HPDE6-E6E7 (cell line): ENCODE results near the gene PTPN14.

Experiments
- DNase-seq: peaks from one replicate; pipeline ENCODE4 v3.0.0; 2011; ENCODE audit warnings: missing footprints; ENCODE audit errors: extremely low spot score

Gene PTPN14

DNA sequence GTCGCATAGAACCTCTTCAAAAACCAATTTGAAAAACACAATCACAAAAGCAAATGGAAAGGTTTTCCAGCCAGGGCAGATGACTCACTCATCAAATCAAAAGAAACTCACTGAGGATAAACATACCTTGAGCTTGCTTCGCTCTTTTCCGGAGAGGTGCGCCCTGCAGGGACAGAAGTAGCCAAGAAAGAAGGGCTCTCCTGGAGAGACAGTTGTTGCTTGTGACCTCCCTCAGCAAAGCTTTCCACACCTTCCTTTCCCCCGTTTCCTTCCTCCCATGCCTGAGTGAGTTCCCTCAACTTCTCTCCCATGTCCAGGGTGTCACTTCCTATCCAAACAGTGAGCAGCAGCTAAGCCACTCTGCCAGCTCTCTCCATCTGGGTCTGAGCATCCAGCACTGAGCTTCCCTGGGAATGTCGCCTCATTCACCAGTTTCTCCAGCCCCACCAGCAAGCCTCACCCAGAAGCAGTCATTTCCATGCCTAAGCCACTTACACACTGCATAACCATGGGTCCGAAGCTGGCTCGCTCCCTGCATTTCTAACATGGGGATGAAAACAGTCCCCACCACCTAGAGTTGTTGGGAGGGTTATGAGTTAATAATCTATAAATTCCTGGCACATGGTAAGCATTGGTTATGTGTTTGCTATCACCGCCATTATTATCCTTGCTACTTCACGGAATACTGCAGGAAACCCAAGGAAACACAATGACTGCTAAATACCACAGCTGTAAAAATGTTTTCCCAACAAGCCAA is 75.0 kb downstream of the PTPN14 start:
- DNase-seq, result no peak

DNA sequence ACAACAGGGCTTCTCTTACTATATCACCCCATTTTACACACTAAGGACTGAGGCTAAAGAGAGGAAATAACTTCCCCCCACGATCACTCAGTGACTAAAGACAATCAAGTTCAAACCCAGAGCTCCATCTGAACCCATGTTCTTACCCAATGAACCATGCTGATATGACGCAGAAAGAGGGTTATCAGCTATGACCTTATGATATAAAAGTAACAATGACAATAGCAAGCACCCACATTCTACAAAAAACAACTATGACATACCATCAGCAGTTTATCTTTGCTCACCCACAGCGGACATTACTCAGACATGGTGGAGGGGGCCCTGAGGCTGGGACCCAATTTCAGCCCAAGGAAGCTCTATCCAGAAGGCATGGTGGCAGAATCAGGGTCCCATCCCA is 75.7 kb downstream of the PTPN14 start:
- no peak for DNase-seq

DNA sequence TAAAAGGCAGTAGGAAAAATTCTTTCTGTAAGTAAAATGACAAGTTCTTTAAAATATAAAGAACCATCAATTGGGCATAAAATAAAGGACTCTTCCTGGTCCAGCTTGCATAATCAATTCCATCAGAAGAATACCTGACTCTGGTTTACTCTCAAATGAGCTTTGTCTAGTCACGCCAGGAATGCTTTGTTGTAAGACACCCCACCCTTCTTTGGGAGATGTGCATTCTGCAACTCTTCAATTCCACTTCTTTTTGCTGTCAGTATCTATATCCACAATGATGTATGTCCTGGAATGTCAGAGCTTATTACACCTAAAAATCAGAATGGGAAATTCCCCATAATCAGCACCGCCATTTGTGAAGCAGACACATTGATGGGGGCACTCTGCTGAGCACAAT is 76.1 kb downstream of the PTPN14 start:
- no peak for DNase-seq

DNA sequence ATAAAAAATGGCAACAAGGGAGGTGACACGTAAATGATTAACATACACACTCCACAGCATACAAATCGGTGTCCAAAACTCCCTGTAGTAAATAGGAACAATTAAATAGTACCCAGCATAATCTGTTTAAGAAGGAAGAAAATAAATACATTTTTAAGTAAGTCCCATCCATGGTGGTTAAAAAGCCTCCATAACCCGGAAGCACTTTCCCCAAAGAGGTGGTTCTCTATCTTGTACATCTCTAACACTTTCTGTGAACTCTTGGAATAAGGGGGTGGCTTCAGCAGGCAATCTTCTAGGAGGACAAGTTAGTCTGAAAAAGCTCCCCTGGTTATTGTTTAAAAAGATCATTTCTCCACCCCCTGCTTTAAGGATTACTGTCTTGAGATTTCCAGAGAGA is 76.9 kb downstream of the PTPN14 start:
- no peak for DNase-seq

DNA sequence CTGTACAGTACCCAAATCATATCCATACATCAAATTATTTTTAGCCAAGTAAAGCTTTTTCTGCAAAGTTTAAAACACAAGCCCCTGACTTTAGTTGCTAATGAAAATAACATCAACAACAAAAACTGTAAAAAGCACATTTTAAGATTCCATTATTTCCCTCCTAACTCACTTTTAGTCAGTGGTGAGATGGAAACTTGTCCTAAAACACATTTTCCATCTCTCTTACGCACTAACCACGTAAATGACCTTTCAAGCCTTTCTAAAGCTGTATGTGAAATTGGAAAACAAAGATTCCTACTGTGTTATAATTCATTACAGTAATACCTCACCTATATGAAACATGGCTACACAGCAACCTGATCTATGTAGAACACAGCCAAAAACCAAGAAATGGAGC is 77.5 kb downstream of the PTPN14 start:
- DNase-seq, result no peak

DNA sequence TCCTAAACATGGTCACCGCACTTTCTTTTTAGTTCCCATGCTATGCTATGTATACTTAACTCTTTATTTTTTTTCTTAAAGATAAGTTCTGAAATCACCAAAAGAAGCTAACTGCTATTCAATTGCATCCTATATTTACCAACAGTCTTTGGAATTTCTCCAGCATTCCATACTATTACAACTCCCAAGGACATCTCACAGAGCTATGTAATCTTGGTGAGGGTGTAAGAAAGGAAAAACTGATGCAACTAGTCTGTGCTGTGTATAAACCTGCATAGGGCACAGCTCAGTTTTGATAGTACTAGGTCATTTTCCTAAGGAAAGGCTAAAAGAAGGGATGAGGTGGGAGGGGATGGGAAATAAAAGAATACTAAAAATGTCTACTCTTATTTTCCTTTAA is 78.0 kb downstream of the PTPN14 start:
- no peak for DNase-seq

DNA sequence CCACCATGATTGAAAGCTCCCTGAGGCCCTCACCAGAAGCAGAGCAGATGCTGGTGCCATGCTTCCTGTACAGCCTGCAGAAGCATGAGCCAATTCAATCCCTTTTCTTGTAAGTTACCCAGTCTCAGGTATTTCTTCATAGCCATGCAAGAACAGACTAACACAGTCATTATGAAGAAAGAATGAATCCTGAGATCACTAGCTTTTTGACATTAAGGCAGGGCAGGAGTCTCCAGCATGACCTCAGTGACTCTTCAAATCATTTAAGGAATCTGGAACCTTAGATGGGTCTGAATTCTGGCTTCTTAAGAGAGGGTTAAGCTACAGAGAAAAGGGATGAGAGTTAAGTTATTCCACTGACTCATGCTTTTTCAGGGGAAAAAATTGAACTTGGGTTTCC is 79.0 kb downstream of the PTPN14 start:
- no peak for DNase-seq

DNA sequence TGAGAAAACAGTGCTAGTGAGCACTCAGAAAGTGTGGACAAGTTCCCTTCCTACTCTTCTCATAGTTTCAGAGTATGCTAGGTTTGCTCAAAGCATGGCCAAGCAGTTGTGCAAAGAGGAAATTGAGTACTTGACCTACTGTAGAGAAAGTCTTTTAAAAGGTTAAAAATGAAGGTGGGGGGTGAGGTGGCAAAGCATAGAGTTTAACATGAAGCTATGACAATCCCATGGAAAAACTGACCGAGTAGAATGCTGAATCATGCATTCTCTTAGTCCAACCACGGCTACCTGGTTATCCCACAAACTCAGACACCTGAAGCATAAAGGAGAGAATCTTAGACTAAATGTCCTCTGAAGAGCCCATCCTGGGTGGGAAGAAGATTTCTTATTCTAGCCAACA is 79.9 kb downstream of the PTPN14 start:
- DNase-seq, result no peak

DNA sequence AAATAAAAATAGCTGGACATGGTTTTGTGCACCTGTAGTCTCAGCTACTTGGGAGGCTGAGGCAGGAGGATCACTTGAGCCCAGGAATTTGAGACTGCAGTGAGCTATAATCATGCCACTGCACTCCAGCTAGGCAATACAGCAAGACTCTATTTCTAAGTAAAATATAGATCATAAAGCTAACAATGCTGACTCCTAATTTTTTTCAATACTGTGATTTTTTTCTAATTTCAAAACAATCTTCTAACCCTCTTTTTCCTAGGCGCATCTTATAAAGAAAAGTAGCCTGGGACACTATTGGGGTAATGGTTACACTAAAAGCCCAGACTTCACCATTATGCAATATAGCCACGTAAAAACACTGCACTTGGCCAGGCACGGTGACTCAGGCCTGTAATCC is 81.3 kb downstream of the PTPN14 start:
- no peak for DNase-seq

DNA sequence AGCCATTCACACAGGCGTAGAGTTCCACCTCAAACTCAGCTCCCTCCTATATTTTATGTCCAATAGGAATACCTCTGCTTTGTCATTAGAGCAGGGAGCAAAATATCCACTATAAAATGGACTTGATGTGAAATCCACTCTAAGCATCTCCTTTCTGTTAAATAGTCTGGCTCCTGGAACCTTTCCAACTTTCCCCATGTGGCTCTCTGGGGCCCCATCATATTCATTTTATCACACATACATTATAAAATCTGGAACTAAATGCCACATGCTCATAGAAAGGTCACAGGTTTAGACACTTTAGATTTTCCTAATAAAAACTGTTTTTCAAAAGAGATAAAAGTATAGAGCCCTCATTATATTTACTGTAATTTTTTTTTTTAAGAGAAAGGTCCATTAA is 82.1 kb downstream of the PTPN14 start:
- no peak for DNase-seq

DNA sequence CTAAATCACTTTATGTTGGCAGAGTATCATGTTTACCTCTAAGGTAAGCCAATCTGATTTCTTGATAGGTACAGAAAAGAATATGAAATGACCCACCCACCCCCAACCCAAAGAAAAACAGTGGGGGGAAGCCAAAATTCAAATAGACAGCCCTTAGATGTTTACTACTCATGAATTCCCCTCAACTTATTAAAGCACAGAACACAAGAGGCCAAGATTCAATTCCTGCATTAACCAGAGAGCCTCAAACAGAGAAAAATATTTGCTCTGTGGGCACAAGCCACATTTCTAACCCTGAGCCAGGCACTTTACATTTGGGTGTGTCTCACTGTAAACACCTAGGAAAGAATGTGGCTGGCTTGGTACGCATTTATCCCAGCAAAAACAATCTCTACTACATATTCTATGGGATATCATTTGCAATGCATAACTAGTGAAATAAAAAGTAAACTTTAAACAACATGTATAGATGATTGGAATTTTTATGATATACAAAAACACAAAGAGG is 84.3 kb downstream of the PTPN14 start:
- DNase-seq, result no peak

DNA sequence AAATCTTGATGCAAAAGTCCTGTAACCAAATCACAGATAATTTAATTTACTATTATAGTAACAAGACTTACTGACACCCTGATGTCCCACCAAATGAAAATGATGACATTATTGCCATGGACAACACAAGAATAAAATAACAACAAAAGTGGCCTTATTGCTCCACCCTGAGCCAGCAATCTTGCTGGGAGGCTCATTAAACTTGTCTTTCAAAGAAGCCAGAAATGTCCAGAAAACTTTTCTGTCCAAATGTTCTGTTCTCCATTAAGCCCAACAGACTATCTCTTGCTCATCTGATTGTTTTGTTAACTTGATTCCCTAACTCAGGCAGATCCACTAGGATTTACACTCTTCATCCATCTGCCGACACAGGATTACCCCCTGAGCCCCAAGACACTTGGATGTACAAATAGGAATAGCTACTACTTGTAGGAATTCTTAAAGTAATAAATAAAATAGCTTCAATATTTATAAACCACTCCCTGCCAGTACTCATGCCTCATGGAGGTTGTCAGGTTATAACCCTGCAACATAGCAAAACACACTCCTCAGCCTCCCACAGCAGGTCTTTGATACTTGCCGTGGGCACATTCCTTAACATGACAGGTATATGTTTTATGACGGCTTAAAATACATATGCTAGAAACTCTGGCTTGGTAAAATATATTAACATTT is 84.9 kb downstream of the PTPN14 start:
- DNase-seq, result no peak

DNA sequence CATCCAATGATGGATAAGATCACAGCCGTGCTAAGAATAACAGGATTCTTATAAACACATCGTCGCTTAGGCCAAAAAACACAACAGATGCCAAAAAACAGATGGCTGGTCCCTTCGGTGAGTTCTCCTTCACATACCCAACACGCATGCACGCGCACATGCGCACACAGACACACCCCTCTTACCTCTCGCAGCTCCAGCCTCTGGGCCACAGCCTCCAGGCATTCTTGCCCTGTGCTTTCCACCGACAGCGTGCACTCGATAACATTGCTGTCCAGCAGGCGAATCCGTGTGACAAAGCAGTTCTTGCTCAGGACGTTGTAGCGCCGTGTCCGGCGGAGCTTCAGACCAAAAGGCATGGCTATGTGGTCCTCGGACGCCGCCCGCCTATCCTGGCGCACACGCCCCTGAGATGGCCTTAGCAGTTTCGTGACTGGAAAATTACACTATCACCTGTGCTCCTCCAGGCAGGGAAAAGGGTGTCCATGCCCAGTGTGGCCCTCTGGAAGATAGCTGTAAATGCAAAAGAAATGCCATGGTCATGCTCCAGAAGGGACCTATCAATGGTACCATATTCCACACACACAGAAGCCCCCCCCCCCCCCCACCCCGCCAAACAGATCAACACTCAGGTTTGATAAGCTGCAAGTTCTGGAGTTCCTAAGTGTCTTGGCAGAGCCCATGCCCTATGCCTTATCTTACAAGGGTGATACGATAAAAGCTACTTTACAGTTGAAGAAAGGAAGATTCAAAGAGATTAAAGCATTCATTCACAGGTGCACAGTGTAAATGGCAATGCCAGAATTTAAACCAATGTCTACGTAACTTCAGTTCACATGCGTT is 86.7 kb downstream of the PTPN14 start:
- DNase-seq, result no peak

DNA sequence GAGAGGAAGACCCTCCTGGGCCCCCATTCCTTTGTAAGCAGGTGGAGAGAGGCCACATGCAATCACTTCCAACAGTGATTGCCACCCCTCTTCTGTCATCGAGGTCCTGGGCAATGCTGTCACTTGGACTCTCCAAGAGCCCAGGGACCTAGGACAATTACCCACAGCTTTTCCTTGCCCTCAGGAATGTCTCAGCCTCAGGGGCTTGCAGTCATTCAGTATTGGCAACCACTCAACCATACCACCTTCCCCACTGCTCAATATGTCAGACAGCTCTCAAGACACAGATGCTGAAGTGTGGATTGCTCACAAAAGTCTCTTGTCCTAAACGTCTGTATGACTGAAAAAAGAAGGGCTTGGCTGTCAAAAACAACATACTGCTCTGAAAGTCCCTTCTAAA is 87.8 kb downstream of the PTPN14 start:
- DNase-seq, result no peak

DNA sequence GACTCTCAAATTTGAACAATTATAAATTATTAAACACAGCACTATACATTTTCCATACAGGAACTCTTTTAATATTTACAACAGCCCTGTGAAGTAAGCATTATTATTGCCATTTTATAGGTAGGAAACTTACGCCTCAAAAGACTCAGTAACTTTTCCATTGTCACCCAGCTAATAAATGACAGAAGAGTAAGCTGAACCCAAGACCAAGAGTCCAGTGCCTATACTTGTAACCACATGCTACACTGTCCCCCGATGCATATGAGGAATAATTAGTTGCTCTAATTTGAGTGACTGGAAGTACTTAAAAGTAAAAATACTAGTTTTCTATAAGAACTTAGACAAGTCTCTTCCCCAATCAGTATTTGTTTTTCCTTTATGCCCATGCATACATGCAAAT is 88.5 kb downstream of the PTPN14 start:
- DNase-seq, result no peak

DNA sequence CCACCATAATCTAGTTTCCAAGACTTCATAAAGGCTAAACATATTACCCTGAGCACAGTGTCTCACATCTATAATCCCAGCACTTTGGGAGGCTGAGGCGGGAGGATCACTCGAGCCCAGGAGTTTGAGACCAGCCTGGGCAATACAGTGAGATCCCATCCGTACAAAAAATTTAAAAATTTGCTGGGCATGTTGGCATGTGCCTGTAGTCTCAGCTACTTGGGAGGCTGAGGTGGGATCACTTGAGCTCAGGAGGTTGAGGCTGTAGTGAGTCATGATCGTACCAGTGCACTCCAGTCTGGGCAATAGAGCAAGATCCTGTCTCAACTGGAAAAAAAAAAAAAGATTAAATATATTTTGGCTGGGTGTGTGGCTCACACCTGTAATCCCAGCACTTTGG is 90.1 kb downstream of the PTPN14 start:
- no peak for DNase-seq

DNA sequence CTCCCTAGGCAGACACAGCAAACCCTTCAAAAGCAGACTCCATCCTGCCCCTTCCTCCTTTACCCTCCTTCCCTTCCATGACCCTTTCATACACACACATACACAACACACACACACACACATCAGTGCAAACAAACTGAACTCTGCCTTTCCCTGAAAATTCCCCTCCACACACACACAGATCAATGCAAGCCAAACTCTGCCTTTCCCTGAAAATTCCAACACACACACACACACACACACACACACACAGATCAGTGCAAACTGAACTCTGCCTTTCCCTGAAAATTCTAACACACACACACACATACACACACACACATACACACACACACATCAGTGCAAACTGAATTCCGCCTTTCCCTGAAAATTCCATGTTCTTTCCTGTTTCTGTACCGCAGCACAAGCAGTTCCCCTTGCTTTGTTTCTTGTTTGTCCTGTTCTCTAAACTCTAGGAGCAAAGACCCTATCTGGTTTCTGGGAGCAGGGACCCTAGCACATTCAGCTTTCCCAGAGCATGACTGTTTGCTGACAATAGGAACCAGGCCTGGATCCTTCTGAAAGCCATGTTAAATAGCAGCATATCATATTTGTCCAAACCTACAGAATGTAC is 91.0 kb downstream of the PTPN14 start:
- DNase-seq, result no peak

DNA sequence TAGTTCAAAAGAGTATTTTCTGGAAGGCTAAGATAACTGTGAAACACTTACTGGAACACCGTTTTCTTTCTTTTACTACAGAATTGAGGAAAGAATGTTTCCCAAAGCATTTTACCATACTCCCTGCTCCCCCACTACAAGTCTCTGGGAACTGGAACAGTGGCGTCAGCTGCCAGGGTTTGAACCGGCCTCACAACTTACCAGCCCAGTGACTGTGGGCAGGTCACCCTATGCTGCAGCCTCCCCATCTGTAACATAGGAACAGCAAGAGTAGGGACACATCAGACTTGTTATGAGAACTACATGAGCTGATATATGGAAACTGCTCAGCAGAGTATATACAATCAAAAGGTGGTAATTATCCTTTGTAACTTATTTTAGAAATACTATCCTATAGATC is 91.5 kb downstream of the PTPN14 start:
- no peak for DNase-seq

DNA sequence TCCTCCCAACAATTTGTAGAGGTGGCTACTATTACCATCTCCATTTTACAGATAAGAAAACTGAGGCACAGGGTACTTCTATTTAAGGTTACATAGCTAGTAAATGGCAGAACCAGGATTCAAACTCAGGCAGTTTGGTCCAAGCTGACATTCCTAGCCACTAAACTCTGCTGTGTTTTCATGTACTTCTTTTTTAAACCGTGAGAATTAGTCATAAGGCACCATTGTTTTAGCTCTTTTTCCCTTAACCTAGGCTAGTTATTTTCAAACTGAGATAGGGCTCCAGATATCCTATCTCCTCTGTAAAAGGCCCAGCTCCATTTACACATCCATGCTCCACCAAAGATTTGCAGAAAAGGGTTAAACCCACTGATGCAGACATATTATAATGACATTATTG is 92.9 kb downstream of the PTPN14 start:
- no peak for DNase-seq

DNA sequence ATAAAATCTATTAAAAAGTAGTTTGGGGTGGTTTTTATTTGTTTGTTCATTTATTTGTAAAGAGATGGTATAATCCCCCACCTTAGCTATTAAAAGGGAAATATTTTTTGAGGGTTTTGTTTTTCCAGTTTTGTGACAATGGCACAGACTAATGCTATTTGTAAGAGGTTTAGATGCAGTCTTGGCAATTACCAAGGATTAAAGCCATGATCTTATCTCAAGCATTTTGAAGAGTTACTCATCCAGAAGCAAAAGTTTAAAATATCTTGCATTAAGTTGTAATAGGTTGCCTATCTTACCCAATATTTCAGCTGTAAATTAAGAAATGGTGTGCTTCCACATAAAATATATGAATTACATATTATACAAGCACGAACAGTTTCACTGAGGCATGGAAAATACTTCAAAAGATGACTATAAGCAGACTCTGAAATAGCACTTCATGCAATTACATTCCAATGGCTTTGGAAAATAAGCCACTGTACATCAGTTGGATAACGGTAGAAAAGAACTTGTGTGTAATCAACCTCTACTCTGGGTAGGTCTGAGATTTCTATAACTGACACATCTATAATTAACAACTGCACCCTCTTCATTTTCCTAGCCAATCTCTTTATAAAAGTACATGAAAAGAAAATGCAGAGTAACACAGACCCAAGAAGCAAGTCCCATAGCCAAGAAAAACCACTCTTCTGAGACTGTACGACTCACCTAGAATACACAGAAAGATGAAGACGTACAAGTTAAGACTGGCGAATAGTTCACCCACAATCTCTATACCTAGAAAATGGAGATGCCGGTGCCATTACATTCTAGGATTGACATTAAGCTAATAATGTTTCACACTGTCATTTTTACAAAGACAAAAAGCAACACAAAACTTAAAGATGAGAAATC is 95.2 kb downstream of the PTPN14 start:
- no peak for DNase-seq

DNA sequence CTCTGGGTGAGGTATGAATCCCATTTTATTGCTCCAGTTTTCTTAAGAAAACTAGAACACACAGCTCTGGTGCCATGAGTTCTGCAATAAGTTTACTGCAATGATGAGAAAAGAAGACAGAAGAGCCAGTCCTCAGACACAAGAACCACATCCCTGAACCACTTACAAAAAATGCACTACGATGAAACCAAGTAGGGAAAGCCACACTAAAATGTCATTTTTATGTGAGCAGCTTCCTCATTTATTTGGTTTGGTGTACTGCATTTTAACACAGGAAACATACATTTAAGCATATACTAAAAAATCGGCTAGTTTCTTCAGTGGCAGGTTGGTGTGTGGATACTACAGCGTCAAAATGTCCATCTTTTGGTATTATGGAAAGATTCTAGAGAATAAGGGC is 95.9 kb downstream of the PTPN14 start:
- no peak for DNase-seq
